Right forelimb (tissue), 1 donor: Measurements from ENCODE around the gene ADAMTSL5.

Source experiments
- DNase-seq: peaks from one replicate; pipeline ENCODE4 v3.0.0-alpha.2; 2018

ADAMTSL5 gene

DNA sequence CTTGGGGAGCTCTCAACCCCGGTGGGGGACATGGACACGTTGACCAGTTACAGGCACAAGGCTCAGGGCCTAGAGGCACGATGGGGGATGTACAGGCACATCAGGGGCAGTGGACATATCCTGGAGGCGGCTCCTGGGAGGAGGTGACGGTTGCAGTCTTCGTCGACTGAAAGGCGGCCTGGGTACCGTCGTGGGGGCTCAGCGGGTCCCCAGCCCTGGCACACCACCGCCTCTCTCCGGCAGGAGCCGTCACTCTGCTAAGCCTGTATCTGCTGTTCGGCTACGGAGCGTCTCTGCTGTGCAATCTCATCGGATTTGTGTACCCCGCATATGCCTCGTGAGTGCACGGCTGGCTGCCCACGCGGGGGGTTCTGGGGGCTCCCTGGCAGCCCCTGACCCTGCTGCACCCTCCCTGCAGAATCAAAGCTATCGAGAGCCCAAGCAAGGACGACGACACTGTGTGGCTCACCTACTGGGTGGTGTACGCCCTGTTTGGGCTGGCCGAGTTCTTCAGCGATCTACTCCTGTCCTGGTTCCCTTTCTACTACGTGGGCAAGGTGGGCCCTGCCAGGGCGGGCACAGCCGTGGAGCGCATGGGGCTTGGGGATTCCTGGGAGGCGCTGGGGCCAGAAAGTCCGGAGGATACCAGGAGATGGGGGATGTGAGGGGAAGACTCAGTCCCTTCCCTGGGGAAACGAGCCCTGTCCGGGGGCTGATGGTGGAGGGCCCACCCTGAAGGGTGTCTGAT lies 17.6 kb downstream of the ADAMTSL5 start:
- DNase-seq = peak; percentile 38

GRCh38 chr19:1494115-1494815 lies 18.6 kb downstream of the ADAMTSL5 start:
- DNase-seq = no peak

DNA sequence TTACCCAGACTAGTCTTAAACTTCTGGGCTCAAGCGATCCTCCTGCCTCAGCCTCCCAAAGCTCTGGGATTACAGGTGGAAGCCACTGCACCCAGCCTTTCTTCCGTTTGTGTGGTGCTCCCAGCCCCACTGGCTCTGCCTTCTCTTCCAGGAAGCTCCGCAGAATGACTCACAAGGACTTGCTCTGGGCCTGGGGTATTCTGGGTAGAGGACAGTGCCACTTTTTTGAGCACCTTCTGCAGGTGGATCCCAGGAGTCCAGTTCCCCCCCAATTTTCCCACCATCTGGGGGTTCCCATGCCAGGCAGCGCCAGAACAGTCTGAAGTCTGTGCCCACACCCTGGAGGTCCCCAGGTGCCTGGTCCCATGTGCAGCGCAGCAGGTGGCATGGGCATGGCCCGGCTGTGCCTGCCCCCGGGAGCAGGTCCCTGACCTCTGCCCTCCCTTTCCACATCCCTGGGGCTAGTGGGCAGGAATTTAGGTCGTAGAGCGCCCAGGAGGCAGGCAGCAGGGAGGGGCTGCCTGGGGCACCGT lies 20.3 kb downstream of the ADAMTSL5 start:
- no peak for DNase-seq

DNA sequence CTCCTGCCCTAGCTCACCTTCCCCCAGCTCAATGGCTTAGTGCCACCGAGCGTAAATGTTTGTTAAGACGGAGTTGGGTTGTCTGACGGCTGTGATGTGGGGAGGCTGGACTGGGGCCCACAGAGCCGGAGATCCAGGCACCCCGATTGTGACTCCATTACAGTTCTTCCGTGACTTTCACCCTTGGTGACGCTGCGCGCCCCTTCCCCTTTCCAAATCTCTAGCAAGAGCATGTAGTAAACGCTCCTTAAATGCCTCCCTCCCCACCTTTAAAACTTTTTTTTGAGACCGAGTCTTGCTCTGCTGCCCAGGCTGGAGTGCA lies 21.0 kb downstream of the ADAMTSL5 start:
- DNase-seq = no peak

- DNase-seq = no peak
Measured at GRCh38 chr19:1491114-1491848, 21.5 kb downstream of the ADAMTSL5 start, which contains the start of gene REEP6. REEP6 (plus strand) TSS chr19:1491181; CDS start chr19:1491270, 89 bp downstream.

- peak; percentile 100 for DNase-seq
Measured at GRCh38 chr19:1490311-1491113, 22.3 kb downstream of the ADAMTSL5 start, which contains the start of gene PCSK4. PCSK4 (minus strand) TSS chr19:1490350; CDS start chr19:1490346, 4 bp downstream.

- DNase-seq = peak; percentile 45
Measured at GRCh38 chr19:1489463-1490310, 23.1 kb downstream of the ADAMTSL5 start.

- DNase-seq = no peak
Measured at GRCh38 chr19:1488282-1488601, 24.6 kb downstream of the ADAMTSL5 start.

- DNase-seq = peak; percentile 41
Measured at GRCh38 chr19:1487576-1488281, 25.1 kb downstream of the ADAMTSL5 start.

DNA sequence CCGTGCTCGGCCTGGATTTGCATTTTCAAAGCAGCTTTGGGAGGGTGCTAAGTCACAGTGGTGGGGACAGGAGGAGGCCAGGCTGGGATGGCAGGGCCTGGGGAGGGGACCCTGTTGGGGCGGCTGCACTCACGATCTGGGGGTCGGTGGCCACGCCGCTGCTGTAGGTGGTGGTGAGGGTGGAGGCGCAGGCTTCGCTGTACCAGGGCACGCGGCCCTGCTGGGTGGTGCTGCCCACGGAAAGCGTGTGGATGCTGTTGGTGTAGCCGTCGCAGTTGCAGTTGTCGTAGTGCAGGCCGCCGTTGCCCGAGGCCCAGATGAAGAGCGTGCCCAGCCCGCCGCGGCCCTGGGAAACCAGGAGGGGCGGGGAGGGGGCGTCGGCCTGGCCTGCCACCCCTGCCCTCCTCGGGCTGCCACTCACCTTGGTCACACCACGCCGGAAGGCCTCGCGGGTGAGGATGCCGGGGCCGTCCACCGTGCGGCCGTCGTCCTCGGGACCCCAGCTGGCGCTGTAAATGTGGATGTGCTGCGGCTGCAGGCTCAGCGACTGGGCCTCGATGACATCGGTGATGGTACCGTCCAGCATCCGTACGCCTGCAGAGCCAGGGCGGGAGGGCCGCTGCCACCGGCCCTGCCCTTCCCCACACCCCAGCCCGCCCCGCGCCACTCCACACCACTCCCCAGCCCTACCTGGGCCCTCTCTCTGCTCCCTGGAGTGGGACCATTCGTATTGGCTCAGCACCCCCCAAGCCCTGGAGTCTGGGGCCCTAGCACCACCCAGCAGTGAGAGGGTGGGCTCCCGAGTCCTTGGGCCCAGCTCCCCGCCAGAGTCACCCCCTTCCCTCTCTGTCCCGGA lies 25.9 kb downstream of the ADAMTSL5 start:
- no peak for DNase-seq

DNA sequence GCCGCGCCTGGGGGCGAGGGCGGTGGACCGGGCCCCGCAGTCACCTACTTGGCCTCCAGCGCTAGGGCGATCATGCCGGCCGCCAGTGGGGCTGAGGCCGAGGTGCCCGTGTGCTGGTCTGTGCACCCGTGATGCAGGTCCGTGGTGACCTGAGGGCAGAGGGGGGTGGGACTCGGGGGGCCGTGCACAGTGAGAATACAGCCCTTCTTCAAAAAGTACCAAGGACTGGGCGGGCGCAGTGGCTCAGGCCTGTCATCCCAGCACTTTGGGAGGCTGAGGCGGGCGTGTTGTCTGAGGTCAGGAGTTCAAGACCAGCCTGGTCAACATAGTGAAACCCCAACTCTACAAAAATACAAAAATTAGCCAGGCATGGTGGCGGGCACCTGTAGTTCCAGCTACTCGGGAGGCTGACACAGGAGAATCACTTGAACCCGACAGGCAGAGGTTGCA lies 28.8 kb downstream of the ADAMTSL5 start:
- no peak for DNase-seq

DNA sequence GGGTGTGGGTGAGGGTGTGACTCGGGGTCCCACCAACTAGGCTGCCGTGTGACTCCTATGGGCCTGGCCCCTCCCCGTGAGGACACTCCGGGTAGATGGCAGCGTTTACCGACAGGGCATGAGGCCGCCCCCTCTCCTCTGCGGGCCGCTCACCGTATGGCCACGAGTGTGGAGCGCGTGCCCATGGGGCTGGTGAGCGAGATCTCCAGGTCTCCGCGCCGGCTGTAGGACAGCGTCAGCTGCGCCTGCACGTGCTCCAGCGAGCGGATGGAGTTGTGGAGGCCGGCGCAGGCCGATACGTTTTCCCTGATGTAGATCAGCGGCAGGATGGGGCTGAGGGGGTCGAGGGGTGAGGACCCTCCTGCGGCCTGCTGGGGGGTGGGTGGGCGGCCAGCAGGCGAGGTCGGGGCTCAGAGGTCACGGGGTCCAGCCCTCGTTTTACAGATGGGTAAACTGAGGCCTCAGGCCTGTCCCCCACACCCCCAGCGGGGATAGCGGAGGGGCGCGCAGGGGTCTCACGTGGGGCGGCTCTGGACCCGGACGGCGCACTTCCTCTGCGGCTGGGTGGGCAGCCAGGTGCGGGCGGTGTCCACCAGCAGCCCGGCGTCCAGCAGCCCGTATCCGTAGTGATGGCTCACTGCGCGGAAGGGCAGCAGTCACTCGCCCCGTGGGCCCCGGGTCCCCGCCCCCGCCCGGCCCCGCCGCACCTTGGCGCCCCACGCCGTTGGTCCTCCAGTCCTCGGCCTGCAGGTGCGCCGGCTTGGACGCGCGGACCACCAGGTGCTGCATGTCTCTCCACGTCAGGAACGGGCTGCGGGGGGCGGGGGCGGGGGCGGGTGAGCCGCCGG lies 29.5 kb downstream of the ADAMTSL5 start:
- no peak for DNase-seq

DNA sequence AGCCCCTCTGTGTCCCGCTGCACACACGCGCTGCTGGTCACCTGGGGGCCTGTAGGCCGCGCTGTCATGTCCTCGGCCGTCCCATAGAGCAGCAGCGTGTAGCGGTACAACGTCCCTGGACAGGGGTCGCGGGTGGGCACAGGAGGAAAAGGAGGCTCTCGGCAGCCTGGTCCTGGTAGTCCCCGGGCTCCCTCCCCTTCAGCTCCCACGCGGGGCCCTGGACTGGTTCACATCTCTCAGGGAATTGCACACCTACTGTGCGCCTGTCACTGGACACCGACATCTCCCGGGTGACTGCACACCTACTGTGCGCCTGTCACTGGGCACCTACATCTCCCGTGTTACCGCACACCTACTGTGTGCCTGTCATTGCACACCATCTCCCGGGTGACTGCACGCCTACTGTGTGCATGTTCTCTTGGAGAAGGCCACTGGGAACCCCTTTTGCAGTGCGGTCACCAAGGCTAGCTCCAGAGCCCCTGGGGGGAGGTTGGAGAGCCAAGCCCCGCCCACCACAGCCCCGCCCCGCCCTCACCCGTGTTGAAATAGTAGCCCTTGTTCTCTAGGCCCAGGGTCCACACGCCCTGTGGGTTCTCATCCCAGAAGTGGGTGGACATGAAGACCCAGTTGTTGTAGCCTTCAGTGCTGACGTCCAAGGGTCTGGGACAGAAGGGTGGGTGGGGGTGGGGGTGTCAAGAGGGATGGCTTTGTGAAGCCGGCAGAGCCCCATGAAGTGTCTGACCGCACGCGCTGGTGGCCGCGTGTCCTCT lies 30.3 kb downstream of the ADAMTSL5 start:
- DNase-seq = no peak

- DNase-seq = no peak
Measured at GRCh38 chr19:1481893-1482360, 30.9 kb downstream of the ADAMTSL5 start.

DNA sequence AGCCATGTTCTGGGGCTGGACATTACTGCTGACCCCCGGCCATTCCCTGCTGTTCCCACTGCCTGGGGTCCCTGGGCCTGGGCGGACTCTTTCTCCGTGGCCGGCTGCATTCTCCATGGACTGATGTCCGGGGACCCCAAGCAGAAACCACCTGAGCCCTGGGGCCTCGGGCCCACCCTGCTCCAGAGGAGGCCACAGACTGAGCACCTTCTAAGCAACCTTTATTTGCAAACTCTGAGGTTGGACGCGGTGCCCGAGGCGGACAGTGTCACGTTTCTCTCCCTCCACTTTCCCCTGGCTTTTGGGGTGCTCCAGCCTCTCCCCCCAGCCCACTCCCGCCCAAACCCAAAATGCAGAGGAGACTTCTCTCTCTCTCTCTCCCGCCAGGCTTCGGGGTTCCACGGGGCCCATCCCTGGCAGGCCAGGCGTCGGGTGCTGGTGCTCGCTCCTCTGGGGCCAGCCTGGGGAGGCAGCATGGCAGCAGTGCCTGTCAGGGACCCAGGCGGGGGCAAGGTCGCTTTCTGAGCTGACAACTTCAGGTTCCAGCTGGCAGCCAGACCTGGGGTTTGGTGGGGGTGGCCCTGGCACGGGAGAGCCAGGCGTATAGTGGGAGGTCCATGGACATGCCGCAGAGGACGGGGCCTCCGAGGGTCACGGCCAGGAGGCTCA lies 31.5 kb downstream of the ADAMTSL5 start:
- no peak for DNase-seq

- DNase-seq = peak; percentile 94
Measured at GRCh38 chr19:1478934-1479707, 33.7 kb downstream of the ADAMTSL5 start, which contains the start of gene C19orf25. C19orf25 (minus strand) TSS chr19:1479215; CDS start chr19:1478903, 312 bp downstream.
